Stimulated activated CD4-positive, alpha-beta T cell treated with anti-CD3 and anti-CD28 coated beads, Interleukin-12 subunit alpha, Interleukin-12 subunit beta, amount 100 ng/mL, for 24 hours (primary cell): ENCODE results near the gene NOVA2.

Experiments
- DNase-seq, 2 experiments: peaks; one replicate each; pipeline ENCODE4 v3.0.0-alpha.2; 2020; ENCODE audit warnings: low read depth in 2 of 2

The NOVA2 gene

GRCh38 chr19:45962021-45962420 is 11.6 kb downstream of the NOVA2 start:
- no peak for DNase-seq

DNA sequence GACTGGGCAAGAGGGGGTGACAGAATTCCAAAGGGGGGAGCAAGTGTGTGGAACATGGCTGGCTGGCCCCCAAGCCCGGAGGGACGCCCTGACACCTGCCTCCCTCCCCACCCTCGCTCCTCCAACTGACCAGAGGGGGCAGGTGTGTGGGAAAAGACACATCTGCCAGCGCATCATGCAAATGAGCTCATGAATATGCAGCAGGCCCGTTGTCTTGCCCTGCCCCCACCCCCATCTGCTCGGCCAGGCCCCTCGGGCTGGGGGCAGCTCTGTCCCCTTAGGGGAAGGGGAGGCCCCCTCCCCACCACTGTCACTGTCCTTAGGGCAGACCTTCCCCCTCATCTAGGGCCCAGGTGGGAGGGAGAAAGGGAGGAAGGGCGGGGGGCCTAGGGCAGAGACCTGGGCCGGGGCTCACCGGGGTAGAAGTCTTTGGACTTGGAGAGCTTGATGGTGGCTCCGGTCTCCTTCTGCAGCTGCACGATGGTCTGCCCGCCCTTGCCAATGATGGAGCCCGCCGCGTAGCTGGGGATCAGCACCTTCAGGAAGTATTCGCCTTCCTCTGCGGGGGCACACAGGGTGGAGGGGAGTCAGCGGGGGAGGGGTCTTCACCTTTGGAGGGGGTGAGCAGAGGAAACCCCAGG is 12.9 kb downstream of the NOVA2 start:
- no peak for DNase-seq

- DNase-seq, result no peak
Observed at GRCh38 chr19:45959517-45960025, 14.1 kb downstream of the NOVA2 start.

GRCh38 chr19:45958769-45959516 is 14.7 kb downstream of the NOVA2 start:
- DNase-seq, result no peak

GRCh38 chr19:45958320-45958719 is 15.3 kb downstream of the NOVA2 start:
- DNase-seq, result no peak

- DNase-seq, result no peak
Observed at GRCh38 chr19:45955905-45956608, 17.6 kb downstream of the NOVA2 start.

DNA sequence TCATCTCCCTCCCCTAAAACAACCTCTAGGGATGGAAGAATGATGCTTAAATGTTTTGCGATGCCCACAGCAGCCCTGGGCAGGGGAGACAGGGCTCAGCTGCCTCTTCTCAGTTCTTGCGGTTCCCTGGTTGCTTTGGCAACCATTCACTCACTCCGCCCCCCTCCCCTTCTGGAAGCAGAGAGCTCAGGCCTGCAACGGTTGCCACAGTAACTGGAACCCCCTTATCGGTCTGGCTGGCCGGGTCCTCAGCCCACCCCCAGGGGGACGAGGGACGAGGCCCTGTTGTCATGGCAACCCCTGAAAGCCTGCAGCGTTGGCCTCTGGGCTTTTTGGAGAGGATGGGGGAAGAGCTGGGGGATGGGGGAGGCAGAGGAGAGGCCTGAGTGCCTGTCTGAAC is 19.5 kb downstream of the NOVA2 start:
- no peak for DNase-seq

- no peak for DNase-seq
Observed at GRCh38 chr19:45953676-45954075, 20.0 kb downstream of the NOVA2 start.

DNA sequence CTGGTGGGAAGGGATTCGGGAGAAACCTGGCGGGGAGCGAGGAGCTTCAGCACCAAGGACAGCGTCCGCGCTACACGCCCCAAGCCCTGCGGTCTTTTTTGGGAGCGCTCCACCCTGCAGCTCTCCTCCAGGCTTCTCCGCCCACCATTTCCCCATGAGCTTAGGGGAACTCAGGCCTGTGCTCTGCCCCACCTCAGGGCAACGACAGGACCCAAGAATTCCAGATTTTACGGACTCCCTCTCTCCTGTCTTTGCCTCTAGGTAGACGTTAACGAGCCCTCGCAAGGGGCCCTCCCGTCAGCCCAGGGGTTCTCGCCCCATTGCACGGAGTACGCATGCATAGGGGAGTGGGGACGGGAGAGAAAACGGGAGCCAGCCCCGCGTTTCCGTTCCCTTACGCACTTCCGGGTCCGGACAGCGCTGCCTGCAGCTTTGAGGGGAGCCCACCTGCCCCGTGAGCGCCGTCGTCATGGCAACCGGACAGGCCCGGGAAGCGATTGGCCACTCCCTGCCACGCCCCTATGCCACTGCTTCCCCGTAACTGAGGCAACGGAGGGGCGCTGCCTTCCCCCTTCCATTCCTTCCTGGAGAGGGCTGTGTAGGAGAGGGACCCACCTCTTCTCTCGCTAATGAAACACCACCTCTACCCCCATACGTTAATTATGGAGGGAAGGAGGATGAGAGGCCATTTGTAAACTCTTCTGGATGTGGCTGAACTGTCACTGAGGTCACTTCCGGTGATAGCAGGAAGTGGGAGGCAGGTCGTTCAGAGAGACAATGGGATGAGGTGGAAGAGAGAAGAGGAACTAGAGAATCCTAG is 20.8 kb downstream of the NOVA2 start:
- peak in 1 of 2 experiments; percentile 33 for DNase-seq

GRCh38 chr19:45952341-45952685 is 21.4 kb downstream of the NOVA2 start:
- no peak for DNase-seq

GRCh38 chr19:45947926-45948325 is 25.7 kb downstream of the NOVA2 start:
- no peak for DNase-seq

DNA sequence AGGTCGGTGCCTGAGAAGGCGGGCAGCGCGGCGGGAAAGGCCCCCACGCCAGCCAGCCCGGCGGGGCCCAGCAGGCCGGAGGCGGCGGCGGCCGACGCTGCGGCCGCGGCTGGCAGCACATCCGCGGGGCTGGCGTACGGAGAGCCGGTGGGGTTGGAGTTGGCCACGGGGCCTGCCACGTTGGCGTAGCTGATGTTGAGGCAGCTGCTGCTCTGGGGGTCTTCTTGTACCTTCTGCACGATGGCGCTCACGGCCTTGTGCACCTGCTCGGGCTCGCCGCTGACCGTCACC is 33.2 kb downstream of the NOVA2 start:
- DNase-seq, result no peak

DNA sequence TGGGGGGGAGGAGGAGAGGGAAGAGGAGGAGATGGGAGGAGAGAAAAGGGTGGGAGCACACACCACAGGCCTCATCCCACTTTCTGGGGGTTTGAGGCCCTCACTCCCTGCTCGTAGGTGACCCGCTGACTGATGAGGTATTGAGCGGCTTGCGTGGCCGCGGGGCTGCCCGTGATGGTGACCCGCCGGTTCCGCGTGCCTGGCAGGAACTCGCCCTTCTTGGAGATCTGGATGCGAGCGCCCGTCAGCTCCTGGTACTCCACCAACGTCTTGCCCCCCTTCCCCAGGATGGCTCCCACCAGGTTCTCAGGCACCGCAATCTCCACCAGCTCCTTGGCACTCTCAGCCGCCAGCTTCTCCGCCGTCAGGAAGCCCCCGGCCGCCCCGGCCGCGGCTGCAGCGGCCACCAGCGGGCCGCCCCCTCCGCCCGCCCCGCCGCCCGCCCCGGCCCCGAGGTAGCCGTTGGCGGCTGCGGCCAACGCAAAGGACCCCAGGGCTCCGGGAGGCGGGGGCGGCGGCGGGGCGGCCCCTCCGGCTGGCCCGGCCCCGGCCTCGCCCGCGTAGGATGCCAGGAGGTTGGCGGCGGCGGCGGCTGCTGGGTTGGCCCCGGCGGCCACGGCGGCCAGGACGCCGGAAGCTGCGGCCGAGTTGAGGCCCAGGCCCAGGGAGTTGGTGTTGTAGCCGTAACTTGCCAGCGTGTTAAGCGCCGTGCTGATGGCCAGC is 33.7 kb downstream of the NOVA2 start:
- no peak for DNase-seq

DNA sequence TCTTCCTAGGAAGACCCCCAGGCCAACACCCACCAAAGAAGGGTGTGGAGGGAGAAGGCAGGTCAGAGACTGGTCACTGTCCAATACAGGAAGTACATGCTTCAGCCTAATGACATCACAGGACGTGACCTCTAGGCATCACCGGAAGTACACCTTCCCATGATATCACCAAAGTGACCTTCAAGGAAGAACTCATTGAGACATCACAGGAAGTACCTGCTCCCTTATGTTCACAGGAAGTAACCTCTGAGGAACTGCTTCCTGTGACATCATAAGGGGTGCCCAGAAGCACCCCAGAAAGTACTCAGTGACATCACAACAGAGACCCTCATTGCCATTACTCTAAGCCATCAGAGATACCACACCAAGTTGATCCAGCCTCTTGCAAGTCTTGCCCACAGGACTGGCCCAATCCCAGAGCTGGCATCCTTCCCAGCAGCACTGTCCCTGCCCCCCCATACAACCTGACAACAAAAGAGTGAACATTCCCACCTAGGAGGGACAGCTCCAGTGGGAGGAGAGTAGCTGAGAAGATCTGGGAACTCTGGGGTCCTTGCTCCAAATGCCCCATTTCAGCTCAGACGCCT is 34.8 kb downstream of the NOVA2 start:
- DNase-seq, result no peak

GRCh38 chr19:45935267-45935666 is 38.4 kb downstream of the NOVA2 start:
- no peak for DNase-seq

- no peak for DNase-seq
Observed at GRCh38 chr19:45934551-45935230, 39.0 kb downstream of the NOVA2 start.

DNA sequence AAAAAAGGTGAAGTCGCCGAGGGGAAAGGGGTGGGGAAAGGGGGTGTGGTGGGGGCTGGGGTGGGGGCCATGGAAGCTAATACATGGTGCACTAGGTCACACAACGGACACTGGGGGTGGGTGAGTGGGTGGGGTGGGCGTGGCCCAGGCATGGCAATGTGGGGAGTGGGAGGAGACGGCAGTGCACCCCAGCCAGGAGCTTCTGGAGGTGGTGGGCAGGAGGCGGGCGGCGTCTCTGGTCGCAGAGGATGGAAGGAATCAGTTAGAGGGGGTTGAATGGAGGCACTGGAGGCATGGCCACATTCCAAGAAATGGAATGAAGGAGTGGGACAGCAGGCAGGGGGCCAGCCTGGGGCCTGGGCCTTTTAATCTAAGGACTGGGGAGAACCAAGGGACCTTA is 39.9 kb downstream of the NOVA2 start:
- no peak for DNase-seq

DNA sequence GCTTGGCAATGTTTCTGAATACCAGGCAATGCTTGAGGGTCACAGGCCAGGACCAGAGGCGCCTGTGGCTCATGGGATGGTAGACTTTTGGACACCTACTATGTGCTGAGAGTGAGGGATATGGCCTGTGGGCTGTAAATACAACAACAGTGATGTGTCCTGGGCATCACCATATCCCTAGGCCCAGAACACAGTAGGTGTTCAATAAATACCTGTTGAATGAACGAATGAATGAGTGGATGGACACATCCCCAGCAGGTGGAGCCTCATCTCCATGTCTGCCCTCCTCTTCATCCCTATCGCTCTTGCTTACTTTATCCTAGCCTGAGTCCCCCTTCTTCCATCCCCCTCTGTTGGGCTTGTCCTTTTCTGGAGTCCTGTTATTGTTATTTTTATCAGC is 42.6 kb downstream of the NOVA2 start:
- DNase-seq, result no peak

DNA sequence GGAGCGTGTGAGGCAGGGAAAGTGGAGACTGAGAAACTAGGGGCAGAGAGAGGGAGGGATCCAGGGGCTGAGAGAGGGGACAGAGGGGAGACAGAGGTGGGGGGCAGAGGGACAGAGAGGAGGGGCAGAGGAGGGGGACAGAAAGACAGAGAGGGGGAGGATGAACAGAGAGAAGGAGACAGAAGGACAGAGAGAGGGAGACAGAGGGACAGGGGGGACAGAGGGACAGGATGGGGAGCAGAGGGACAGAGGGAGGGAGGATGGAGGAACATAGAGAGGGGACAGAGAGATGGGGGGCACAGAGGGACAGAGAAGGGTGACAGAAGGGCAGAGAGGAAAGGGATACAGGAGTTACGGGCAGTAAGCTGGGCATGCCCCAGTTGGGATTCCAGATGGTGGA is 44.4 kb downstream of the NOVA2 start:
- DNase-seq, result no peak

DNA sequence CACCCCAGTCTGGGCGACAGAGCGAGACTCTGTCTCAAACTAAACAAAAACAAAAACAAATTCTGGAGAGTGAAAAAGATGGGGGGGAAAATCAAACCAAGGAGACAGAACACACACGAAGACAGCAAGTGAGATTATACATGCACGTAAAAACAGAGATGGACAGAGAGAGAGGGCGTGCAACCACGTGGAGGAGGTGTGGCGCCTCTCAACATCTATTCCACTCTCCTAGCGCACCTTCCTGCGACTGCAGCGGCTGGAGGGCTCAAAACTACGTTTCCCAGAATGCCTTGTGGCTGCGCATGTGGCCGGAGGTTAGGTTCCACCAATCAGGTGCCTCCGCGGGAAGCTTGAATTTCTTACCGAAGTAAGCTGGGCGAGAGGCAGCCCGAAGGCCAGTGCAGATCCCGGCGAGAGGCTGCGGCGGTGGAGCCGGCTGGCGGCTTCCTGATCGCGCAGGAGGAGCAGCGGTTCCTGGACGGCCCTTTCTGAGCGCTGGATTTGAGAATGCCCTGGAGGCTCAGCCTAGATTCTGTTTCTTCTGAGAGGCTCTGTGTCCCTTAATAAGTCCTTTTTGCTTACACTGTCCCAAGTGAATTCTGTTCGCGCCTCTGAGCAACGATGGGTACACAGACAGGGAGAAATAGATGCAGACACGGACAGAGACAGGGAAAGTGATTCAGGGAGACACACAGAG is 46.0 kb downstream of the NOVA2 start:
- peak; percentile 61 to 82 for DNase-seq
